KMS-11 (cell line): ENCODE data around the gene ZNF821.
"Not testable (repeated sequence)": the region's sequence is repeated elsewhere in the genome, so short reads cannot be mapped to it uniquely, and the experiment has no call there.

Experiments used
- H2AFZ ChIP-seq: fragments of 200-600 bp; sonication (generic); 2 replicates; pipeline ENCODE4 v1.6.1; 2016; ENCODE audit warnings: antibody characterized with exemption, mixed run types, low read depth
- H3K27ac ChIP-seq: fragments of 200-600 bp; sonication (generic); 2 replicates; pipeline ENCODE4 v1.6.1; 2016; ENCODE audit warnings: mild to moderate bottlenecking, mixed run types
- H3K27me3 ChIP-seq: fragments of 200-600 bp; sonication (generic); 2 replicates; pipeline ENCODE4 v1.6.1; 2017; ENCODE audit warnings: mild to moderate bottlenecking, low read depth, mixed run types, moderate library complexity; ENCODE audit not compliant: insufficient read depth
- H3K36me3 ChIP-seq: fragments of 200-600 bp; sonication (generic); 2 replicates; pipeline ENCODE4 v1.6.1; 2017; ENCODE audit warnings: mild to moderate bottlenecking, mixed run types; ENCODE audit not compliant: insufficient read depth
- H3K4me1 ChIP-seq: fragments of 200-600 bp; sonication (generic); 2 replicates; pipeline ENCODE4 v1.6.1; 2016; ENCODE audit warnings: mild to moderate bottlenecking, low read depth, mixed run types; ENCODE audit not compliant: poor library complexity, severe bottlenecking
- H3K4me2 ChIP-seq: fragments of 200-600 bp; sonication (generic); 2 replicates; pipeline ENCODE4 v1.7.0; 2016; ENCODE audit warnings: mild to moderate bottlenecking, mixed run types
- H3K4me3 ChIP-seq: fragments of 200-600 bp; sonication (generic); IDR thresholded peaks from 2 replicates; pipeline ENCODE4 v1.6.1; 2017; ENCODE audit warnings: low read depth, low read length, mixed read lengths; ENCODE audit not compliant: insufficient read depth
- H3K79me2 ChIP-seq: fragments of 200-600 bp; sonication (generic); 2 replicates; pipeline ENCODE4 v1.6.1; 2016; ENCODE audit warnings: low read depth, mixed run types; ENCODE audit not compliant: insufficient read depth
- H3K9ac ChIP-seq: fragments of 200-600 bp; sonication (generic); 2 replicates; pipeline ENCODE4 v1.6.1; 2016; ENCODE audit warnings: mild to moderate bottlenecking, mixed run types
- H4K20me1 ChIP-seq: fragments of 200-600 bp; sonication (generic); 2 replicates; pipeline ENCODE4 v1.6.1; 2016; ENCODE audit warnings: mild to moderate bottlenecking, mixed run types; ENCODE audit not compliant: insufficient read depth
- TF ChIP-seq, protein P1 (sequence below): fragments of 200-600 bp; sonication (generic); conservative IDR thresholded peaks from 2 replicates; pipeline ENCODE4 v1.6.1; 2017; ENCODE audit warnings: low read depth, mild to moderate bottlenecking, antibody characterized with exemption, low read length, moderate library complexity, mixed read lengths

ZNF821 gene

DNA sequence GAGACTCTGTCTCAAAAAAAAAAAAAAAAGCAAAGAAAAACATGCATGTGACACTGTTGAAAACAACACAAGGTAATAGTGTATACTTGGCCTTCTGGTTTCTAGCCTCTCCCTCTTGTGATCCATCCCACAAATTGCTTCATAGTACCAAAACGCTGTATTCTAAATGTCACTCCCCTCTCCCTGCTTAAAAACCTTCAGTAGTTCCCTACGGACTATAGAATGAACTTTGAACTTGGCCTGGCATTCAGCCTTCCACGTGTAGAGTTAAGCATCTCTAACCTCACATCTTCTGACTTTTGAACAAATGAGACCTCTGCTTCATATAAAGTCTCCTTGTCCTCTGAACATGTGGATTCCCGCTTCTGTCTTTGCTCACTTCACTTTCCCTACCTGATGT lies 5.1 kb downstream of the ZNF821 start:
- H4K20me1 ChIP-seq, result no peaks in the 10 kb centered on the region
- H2AFZ ChIP-seq, result no peak overlapping the region
- H3K27ac ChIP-seq, result no peak overlapping the region
- H3K4me3 ChIP-seq, result no peak overlapping the region
- no peaks in the 10 kb centered on the region for H3K27me3 ChIP-seq
- H3K9ac ChIP-seq, result no peak overlapping the region
- H3K79me2 ChIP-seq, result no peaks in the 10 kb centered on the region
- H3K4me2 ChIP-seq, result no peak overlapping the region
- H3K36me3 ChIP-seq, result no peaks in the 10 kb centered on the region
- H3K4me1 ChIP-seq, result peaks cover 22% of the 10 kb centered on the region
- TF ChIP-seq, protein P1, sequence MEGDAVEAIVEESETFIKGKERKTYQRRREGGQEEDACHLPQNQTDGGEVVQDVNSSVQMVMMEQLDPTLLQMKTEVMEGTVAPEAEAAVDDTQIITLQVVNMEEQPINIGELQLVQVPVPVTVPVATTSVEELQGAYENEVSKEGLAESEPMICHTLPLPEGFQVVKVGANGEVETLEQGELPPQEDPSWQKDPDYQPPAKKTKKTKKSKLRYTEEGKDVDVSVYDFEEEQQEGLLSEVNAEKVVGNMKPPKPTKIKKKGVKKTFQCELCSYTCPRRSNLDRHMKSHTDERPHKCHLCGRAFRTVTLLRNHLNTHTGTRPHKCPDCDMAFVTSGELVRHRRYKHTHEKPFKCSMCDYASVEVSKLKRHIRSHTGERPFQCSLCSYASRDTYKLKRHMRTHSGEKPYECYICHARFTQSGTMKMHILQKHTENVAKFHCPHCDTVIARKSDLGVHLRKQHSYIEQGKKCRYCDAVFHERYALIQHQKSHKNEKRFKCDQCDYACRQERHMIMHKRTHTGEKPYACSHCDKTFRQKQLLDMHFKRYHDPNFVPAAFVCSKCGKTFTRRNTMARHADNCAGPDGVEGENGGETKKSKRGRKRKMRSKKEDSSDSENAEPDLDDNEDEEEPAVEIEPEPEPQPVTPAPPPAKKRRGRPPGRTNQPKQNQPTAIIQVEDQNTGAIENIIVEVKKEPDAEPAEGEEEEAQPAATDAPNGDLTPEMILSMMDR, result no peak

- Histone ChIP-seq H3K4me1 (no peaks in the 10 kb centered on the region), H3K4me2 (no peak overlapping the region), H3K79me2 (no peaks in the 10 kb centered on the region), H3K9ac (no peak overlapping the region), H3K27ac (no peak overlapping the region), H3K27me3 (no peaks in the 10 kb centered on the region), H4K20me1 (no peaks in the 10 kb centered on the region), H2AFZ (no peak overlapping the region), H3K4me3 (no peak overlapping the region), H3K36me3 (no peaks in the 10 kb centered on the region)
- TF ChIP-seq, protein P1, result no peak
Observed at GRCh38 chr16:71873199-71873598, 10.8 kb downstream of the ZNF821 start.

DNA sequence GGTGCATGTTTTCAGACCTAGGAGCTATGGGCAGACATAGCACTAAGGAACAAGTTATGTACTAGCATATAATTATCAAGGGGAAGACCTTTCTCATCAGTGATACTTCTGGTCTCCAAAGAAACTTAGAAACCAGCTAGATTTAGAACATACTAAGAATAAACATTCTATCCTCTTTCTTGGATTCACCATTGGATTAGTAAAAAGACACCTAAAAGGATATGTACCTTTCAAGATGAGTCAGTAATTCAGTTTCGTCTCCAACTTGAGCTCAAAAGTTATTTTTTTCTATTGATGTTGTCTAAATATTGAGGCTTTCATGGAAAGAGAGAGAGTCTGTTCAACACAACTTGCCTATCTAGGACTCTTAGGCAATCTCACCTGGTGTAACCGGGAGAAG lies 13.2 kb downstream of the ZNF821 start:
- TF ChIP-seq, protein P1, result no peak
- Histone ChIP-seq H3K4me3 (no peak overlapping the region), H3K4me2 (no peak overlapping the region), H3K36me3 (no peaks in the 10 kb centered on the region), H4K20me1 (no peaks in the 10 kb centered on the region), H2AFZ (no peak overlapping the region), H3K4me1 (no peaks in the 10 kb centered on the region), H3K27ac (no peak overlapping the region), H3K9ac (no peak overlapping the region), H3K27me3 (no peaks in the 10 kb centered on the region), H3K79me2 (no peaks in the 10 kb centered on the region)

GRCh38 chr16:71869089-71869488 lies 14.9 kb downstream of the ZNF821 start:
- no peak overlapping the region for H3K27ac ChIP-seq
- H3K36me3 ChIP-seq, result no peaks in the 10 kb centered on the region
- no peak overlapping the region for H3K4me2 ChIP-seq
- TF ChIP-seq, protein P1, result no peak
- H4K20me1 ChIP-seq, result no peaks in the 10 kb centered on the region
- H3K27me3 ChIP-seq, result no peaks in the 10 kb centered on the region
- H3K79me2 ChIP-seq, result no peaks in the 10 kb centered on the region
- no peak overlapping the region for H3K4me3 ChIP-seq
- no peaks in the 10 kb centered on the region for H3K4me1 ChIP-seq
- no peak overlapping the region for H2AFZ ChIP-seq
- H3K9ac ChIP-seq, result no peak overlapping the region

DNA sequence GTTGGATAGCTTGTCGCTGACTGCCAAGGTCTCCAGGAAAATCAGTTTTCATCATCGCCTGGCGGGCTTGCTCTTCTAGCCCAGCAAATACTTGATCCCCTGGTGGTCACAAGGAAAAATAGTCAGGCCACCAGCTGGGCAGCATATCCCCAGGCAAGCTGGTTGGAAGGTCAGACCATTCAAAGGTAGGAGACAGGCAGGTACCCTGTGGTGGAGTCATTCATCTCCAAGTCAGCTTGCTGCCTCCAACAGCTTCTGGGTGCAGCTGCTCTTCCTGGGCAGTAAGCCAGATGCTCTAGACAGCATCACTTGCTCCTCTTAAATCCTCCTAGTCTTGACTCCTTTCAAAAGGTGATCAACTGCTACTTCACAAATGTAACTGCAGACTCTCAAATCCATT lies 16.0 kb downstream of the ZNF821 start:
- Histone ChIP-seq H3K4me2 (no peak overlapping the region), H4K20me1 (no peaks in the 10 kb centered on the region), H2AFZ (no peak overlapping the region), H3K79me2 (no peaks in the 10 kb centered on the region), H3K36me3 (no peaks in the 10 kb centered on the region), H3K4me3 (no peak overlapping the region), H3K9ac (no peak overlapping the region), H3K27me3 (no peaks in the 10 kb centered on the region), H3K27ac (no peak overlapping the region), H3K4me1 (no peaks in the 10 kb centered on the region)
- TF ChIP-seq, protein P1, result no peak

DNA sequence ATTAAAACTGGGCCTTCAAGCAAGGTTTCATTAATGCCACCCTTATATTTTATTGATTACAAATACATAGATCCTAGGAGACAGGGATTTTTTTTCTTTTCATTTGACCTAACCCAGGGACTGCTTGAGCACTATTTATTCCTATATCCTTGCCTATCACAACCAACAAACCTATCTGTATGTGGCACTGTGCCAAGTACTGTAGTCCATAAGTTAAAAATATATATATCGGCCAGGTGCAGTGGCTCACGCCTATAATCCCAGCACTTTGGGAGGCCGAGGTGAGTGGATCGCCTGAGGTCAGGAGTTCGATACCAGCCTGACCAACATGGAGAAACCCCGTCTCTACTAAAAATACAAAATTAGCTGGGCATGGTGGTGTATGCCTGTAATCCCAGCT lies 16.8 kb downstream of the ZNF821 start:
- H2AFZ ChIP-seq, H3K79me2 ChIP-seq, H3K36me3 ChIP-seq, H3K27ac ChIP-seq, H4K20me1 ChIP-seq, H3K27me3 ChIP-seq, H3K4me2 ChIP-seq, H3K9ac ChIP-seq, H3K4me3 ChIP-seq, H3K4me1 ChIP-seq: not testable (repeated sequence)
